ENCODE measurements around the gene ZDHHC14.

DNA sequence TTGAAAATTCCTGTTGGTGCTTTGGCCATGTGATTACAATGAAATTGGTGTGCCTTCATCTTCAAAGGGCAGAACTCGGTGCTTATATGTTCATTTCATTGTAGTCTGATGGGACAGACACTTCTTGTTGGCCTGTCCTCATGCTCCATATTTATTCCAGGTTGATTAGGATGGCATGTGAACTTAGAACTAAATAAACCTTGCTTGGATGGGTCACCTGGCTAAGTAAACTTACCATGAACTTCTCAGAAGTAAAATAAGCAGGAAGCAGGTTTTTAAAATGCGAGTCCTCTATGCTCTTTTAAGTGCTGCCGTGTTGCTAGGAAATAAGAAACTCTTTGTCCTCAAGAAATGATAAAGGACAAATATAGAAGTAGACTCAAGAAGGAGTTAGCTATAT lies 26.7 kb downstream of the ZDHHC14 start:
- TF ChIP-seq ZNF274 (IDR thresholded peaks at IDR 0.05; ENCODE audit: low read depth, low read length) (no peak), SUZ12 (IDR thresholded peaks at IDR 0.05; ENCODE audit: extremely low read depth, insufficient read depth, insufficient read length) (no peak), YY1 (IDR thresholded peaks at IDR 0.05; ENCODE audit: insufficient read depth, insufficient read length) (no peak)
